ENCODE measurements around the gene ZNF585A. TPM values are rescaled to one million over a fixed set of nuclear protein-coding genes. Genes with fewer than 3 reads are reported as not detected.
A peak's percentile ranks its signal among the peaks of the same experiment; 100 is the strongest.
"Not testable (repeated sequence)": the region's sequence is repeated elsewhere in the genome, so short reads cannot be mapped to it uniquely, and the experiment has no call there.

ZNF585A gene
- total and polyA plus RNA-seq, 12 donors = 8.1 to 39.4 (median 16.7) TPM

- Histone ChIP-seq H3K4me3 (peak overlapping the region in 1 of 4 donors; percentile 40), H3K9me3 (replicated peaks in 1 of 3) (peaks cover 33 to 100% (median 50%) of the 10 kb centered on the region in 3 donors), H3K27me3 (no peaks in the 10 kb centered on the region), H3K27ac (no peak overlapping the region), H3K4me1 (replicated peaks in 1 of 2) (no peaks in the 10 kb centered on the region), H3K36me3 (replicated peaks in 1 of 2) (peaks cover 3 to 8% of the 10 kb centered on the region in 2 donors)
- 88 to 99% (median 95%) methylated on average over 3 of the region's 3 CpGs for WGBS, 4 donors
- no peak for TF ChIP-seq POLR2A (IDR thresholded peaks at IDR 0.05)
- TF ChIP-seq CTCF (IDR thresholded peaks at IDR 0.05) = no peak
- intact Hi-C loops (cut with DNase I) = no loop called here
- no peak for DNase-seq
Observed at GRCh38 chr19:37128821-37129177, 43.7 kb downstream of the ZNF585A start.

DNA sequence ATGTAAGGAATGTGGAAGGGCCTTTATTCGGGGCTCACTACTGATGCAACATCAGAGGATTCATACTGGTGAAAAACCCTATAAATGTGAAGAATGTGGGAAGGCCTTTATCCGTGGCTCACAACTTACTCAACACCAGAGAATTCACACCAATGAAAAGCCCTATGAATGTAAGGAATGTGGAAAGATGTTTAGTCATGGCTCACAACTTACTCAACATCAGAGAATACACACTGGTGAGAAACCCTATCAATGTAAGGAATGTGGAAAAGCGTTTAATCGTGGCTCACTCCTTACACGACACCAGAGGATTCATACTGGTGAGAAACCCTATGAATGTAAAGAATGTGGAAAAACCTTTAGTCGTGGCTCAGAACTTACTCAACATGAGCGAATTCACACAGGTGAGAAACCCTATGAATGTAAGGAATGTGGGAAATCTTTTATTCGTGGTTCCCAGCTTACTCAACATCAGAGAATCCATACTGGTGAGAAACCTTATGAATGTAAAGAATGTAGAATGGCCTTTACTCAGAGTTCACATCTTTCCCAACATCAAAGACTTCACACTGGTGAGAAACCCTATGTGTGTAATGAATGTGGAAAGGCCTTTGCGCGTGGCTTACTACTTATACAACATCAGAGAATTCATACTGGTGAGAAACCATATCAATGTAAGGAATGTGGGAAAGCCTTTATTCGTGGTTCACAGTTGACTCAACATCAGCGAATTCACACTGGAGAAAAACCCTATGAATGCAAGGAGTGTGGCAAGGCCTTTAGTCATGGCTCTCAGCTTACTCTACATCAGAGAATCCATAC lies 44.3 kb downstream of the ZNF585A start:
- no peak for DNase-seq
- peaks cover 3 to 8% of the 10 kb centered on the region in 2 donors for H3K36me3 ChIP-seq (replicated peaks in 1 of 2)
- intact Hi-C loops (cut with DNase I) = no loop called here
- H3K27ac ChIP-seq = no peak overlapping the region
- TF ChIP-seq POLR2A (IDR thresholded peaks at IDR 0.05) (no peak), CTCF (IDR thresholded peaks at IDR 0.05) (no peak)
- peak overlapping the region in 1 of 4 donors; percentile 40 for H3K4me3 ChIP-seq
- H3K27me3 ChIP-seq = no peaks in the 10 kb centered on the region
- H3K4me1 ChIP-seq (replicated peaks in 1 of 2) = no peaks in the 10 kb centered on the region
- 94 to 98% (median 96%) methylated on average over 12 of the region's 12 CpGs for WGBS, 4 donors
- peaks cover 33 to 98% (median 50%) of the 10 kb centered on the region in 3 donors for H3K9me3 ChIP-seq (replicated peaks in 1 of 3)

- H3K4me3 ChIP-seq; H3K27me3 ChIP-seq; H3K27ac ChIP-seq; H3K36me3 ChIP-seq (replicated peaks in 1 of 2); intact Hi-C loops (cut with DNase I); DNase-seq; H3K4me1 ChIP-seq (replicated peaks in 1 of 2): not testable (repeated sequence)
- peaks cover 8 to 55% (median 13%) of the 10 kb centered on the region in 3 donors for H3K9me3 ChIP-seq (replicated peaks in 1 of 3)
- 89 to 100% (median 93%) methylated on average over 2 to 3 of the region's 3 CpGs for WGBS, 4 donors
Observed at GRCh38 chr19:37122093-37122492, 50.4 kb downstream of the ZNF585A start.

- Histone ChIP-seq H3K9me3 (replicated peaks in 1 of 3) (peaks cover 0 to 80% (median 2%) of the 10 kb centered on the region in 3 donors), H3K36me3 (replicated peaks in 1 of 2) (no peaks in the 10 kb centered on the region), H3K4me3 (peak overlapping the region in 1 of 4 donors; percentile 23), H3K27me3 (no peaks in the 10 kb centered on the region), H3K4me1 (replicated peaks in 1 of 2) (no peaks in the 10 kb centered on the region), H3K27ac (no peak overlapping the region)
- TF ChIP-seq POLR2A (IDR thresholded peaks at IDR 0.05) (no peak), CTCF (IDR thresholded peaks at IDR 0.05) (no peak)
- DNase-seq = no peak
- WGBS, 4 donors = 93 to 98% (median 97%) methylated on average over 6 to 9 of the region's 9 CpGs
- intact Hi-C loops (cut with DNase I) = no loop called here
Observed at GRCh38 chr19:37114001-37114400, 58.5 kb downstream of the ZNF585A start.

DNA sequence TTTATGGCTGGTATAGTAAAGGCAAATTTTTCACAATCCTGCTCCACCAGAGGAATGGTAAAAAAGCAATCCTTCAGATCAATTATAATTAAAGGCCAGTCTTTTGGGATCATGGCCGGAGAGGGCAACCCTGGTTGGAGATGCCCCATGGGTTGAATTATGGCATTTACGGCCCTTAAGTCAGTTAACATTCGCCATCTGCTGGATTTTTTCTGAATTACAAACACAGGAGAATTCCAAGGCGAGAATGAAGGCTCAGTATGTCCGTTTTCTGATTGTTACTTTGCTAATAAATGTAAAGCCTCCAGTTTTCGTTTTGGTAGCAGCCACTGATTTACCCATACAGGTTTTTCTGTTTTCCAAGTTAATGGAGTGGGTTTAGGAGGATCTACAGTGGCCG lies 60.7 kb downstream of the ZNF585A start:
- intact Hi-C loops (cut with DNase I); H3K4me3 ChIP-seq; DNase-seq; H3K27ac ChIP-seq; H3K36me3 ChIP-seq (replicated peaks in 1 of 2); H3K27me3 ChIP-seq; H3K4me1 ChIP-seq (replicated peaks in 1 of 2): not testable (repeated sequence)
- TF ChIP-seq CTCF (IDR thresholded peaks at IDR 0.05) = peak in 1 of 6 experiments; percentile 12
- peaks cover 0 to 87% (median 1%) of the 10 kb centered on the region in 3 donors for H3K9me3 ChIP-seq (replicated peaks in 1 of 3)
- 83 to 88% (median 86%) methylated on average over 7 of the region's 7 CpGs for WGBS, 4 donors

DNA sequence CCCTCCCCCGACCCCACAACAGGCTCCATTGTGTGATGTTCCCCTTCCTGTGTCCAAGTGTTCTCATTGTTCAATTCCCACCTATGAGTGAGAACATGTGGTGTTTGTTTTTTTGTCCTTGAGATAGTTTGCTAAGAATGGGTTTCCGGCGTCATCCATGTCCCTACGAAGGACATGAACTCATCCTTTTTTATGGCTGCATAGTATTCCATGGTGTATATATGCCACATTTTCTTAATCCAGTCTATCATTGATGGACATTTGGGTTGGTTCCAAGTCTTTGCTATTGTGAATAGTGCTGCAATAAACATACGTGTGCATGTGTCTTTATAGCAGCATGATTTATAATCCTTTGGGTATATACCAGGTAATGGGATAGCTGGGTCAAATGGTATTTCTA lies 68.4 kb downstream of the ZNF585A start:
- WGBS, 4 donors = 90 to 100% (median 97%) methylated on average over 4 to 5 of the region's 5 CpGs
- H3K9me3 ChIP-seq (replicated peaks in 1 of 3) = peaks cover 0 to 56% (median 7%) of the 10 kb centered on the region in 3 donors
- H3K36me3 ChIP-seq (replicated peaks in 1 of 2); H3K4me1 ChIP-seq (replicated peaks in 1 of 2); intact Hi-C loops (cut with DNase I); H3K27ac ChIP-seq; H3K27me3 ChIP-seq; H3K4me3 ChIP-seq; DNase-seq: not testable (repeated sequence)
